T-helper 2 cell (primary cell): Measurements from ENCODE around the gene FMOD.
A peak's percentile ranks its signal among the peaks of the same experiment; 100 is the strongest.

Experiments used
- DNase-seq, 5 experiments: peaks; one replicate each; pipeline versions ENCODE4 v3.0.0 to v3.0.0-alpha.2; 2012 to 2022

The FMOD gene

DNA sequence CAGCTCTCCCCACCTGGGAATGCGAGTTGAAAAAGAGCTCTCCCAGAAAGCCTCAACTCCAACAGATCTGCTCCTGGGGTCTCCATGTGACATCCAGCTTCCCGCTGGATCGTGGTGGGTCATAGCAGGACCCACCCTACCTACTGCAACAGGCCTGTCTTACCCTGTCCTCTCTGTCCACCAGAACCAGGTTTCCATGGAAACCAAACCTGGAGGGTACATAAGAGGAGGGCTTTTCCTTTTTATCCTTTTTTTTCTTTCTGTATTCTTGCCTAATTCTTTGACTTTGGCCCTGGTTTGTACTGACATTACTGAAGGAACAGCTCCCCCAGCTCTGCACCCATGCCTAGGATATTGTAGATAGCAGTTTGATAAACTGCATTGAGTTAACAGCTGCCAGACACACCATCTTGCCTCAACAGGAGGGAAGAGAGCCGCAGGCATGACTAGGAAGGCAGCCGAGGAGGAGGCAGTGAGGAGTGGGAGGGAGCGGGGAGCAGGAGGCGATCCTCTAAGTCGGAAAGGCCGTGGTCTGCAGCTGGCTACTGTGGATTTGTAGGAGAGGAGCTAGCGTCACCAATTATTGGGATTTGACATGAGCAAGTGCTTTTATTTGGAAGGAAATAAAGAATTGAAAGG, 9.7 kb upstream of the FMOD start:
- no peak for DNase-seq

DNA sequence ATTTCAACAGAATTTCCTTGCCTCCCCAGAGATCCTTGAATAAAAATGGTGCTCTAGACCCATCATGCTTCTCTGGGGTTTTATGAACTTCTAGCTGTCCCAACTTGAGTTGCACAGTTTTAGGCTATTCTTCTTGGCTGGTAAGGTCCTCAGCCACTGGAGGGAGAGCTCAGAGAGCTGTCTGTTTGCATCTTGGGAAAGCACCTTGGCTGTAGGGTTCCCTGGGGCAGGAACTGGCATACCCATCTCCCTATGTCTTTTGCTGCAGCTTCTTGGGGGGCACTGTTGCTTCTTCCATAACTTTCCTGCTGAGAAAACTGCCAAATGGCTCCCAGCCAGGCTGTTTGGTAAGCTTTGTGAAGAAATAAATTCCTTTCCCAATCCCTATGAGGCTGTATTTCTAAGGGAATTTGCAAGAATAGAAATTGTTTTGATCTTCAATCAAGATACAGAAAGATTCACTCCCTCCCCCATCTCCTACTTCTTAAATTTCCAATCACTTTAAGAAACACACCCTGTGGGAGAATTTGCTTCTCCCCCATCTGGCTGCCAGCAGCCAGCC, 8.2 kb upstream of the FMOD start:
- no peak for DNase-seq

DNA sequence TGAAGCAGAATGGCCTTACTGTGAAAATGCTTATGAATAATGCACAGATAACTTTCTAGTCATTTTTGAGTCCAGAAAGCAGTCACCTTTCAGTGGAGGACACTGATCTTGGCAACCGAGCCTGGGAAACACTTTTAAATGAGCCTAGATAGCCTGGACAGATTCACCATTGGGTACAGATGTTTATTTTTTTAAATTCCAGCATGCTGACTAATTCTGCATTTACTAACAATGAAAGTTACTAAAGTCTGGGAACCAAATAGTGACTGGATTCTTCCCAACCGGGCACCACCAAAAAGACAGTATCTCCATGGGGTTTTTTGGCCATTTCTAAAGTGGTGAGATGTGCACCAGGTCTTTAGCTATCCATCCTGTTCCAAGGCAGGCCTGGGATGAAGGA, 3.3 kb upstream of the FMOD start:
- DNase-seq = no peak

DNA sequence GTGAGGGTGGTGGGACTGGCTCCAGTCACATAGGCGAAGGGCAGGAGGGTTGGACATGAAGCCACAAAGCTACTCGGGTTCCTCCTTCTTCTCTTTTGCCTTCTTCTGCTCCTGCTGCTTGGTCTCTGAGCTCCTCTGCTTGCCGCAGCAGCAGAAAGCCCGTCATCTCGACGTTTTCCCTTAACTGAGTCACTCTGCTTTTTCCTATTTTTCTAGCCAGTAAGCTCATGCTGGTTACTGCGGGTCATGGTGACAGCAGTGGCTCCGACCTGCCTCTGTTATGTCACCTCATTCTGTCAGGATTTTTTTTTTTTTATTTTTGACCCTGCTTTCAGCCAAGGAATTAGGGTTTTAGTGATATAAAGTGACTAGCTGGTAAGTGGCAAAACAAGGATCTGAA, 2.6 kb upstream of the FMOD start:
- DNase-seq = no peak

DNA sequence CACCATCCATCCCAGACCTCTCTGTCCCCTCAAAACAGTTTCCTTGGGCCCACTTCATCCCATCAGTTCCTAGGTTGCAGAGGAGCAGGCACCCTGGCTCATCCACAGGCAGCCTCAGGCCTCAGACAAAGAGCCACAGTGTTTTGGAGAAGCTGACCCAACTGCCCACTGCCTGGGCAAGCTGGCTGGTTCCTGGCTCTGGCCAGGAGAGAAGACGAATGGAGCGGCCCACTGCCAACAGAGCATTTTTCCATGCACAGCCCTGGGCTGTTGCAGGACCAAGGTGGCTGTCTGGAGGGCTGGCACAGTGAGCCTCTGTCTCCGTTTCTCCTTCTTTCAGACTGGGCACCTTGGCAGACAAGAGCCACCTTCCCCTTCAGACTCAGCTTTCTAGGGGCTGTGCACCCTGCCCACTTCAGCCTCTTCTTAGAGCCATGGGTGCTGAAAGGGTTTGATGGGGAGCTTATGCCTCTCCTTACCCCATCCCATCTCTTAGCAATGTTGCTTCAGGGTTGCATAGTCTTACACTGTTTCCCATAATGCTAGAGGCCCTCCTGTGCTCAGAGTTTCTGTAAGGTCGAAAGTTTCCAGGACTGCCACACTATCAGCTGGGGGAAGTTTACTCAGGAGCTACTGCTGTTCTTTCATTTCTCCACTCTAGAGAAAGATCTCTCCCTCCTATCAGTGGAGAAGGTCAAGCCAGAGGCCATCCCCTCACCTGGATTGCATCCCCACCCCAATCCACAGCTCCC, 973 bp downstream of the FMOD start:
- no peak for DNase-seq

DNA sequence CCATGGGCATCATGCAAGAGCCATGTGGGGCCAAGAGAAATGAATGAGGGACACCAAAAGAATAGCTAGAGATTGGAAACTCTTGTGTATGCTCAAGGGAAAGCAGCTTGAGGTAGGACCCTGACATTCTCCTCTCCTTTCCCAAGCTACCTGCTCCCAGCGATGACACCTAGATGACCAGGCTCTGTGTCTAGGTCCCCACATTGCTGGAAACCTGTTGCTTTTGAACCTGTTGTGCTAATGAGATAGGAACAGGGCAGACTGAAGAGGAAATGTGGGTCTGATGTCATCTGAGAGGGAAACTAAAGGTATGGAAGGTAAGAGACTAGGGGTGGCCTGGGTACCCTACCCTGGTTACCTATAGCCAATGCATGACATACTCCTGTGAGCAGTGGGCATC, 1.8 kb downstream of the FMOD start:
- no peak for DNase-seq

DNA sequence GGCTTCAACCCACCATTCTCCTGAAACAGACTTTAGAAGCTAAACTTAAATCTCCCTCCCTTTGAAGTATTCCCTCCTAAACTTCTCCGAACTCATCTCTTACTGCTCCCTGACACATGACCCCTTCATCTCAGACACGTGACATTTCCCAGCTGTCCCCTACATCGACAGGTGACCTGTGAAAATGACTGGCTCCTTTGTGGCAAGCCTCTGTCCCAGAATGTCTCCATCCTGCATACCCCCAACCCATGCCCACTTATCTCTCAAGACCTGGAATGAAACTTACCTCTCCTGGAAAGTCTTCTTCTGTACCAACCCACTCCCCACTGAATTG, 4.2 kb downstream of the FMOD start:
- no peak for DNase-seq

DNA sequence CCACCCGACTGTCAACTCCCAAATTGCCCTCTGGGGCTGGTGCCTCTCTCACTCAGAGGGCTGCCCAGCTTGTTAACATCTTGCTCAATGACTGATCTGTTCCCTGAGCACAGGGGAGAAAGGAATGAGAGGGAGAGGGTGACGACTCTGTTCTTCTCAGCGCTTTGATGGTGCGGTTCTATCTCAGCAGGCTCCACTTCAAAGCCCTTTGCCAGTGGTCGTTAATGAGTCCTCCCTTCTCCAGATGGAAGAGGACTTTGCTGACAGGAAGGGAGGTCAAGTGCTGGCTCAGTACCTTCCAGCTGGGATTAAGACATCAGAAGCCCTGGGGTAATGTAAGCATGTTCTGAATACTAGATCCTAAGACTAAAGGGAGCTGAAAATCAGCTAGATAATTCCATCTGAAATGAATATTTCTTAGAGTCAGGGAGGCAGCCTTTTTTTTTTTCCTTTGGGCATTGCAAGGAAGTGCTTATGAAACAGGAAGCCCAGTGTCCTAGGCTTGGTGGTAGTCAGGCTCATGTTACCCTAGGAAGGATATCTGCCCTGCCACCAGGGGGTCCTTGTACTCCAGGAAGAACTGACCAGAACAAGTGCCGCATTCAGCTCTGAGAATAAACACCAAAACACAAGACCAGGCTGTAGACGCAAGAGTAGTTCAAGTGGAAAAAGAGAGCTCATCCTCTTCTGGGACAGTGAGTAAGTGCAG, 4.7 kb downstream of the FMOD start:
- DNase-seq = no peak

DNA sequence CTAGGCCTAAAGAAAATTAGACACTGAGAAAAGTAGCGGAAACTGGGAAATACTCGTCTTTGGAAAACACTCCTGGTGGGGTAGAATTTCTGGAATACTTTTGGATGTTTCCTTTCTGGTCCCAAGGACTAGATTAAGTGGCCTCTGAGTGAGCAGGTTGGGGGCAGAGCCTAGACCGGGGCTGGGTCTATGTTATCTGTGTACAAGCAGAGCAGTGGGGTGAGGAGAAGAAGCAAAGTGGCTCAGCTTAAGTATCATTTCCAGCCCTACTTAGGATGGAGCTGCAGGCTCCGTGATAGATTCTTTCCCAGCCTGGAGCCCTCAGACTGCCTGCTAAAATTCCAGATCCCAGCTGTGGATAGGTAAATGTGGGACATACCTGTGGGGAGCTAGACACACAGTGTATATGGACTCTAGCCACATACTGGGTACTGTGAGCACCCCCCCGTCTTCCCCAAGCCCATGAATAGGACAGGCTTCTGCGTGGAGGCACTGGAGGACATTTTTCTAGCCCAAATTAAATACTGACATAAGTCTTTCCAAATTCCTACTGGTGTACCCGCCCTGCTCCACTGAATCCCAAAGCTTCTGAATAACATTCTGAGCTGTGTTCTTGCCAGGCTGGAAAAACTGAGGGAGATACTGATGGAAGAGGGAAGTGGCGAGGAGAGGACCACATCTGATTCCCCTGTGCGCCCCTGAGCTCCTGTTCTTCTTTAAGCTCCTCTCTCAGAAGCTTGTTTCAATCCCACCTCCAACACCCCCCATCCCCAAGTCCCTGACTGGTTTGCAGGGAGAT, 6.8 kb downstream of the FMOD start:
- no peak for DNase-seq

DNA sequence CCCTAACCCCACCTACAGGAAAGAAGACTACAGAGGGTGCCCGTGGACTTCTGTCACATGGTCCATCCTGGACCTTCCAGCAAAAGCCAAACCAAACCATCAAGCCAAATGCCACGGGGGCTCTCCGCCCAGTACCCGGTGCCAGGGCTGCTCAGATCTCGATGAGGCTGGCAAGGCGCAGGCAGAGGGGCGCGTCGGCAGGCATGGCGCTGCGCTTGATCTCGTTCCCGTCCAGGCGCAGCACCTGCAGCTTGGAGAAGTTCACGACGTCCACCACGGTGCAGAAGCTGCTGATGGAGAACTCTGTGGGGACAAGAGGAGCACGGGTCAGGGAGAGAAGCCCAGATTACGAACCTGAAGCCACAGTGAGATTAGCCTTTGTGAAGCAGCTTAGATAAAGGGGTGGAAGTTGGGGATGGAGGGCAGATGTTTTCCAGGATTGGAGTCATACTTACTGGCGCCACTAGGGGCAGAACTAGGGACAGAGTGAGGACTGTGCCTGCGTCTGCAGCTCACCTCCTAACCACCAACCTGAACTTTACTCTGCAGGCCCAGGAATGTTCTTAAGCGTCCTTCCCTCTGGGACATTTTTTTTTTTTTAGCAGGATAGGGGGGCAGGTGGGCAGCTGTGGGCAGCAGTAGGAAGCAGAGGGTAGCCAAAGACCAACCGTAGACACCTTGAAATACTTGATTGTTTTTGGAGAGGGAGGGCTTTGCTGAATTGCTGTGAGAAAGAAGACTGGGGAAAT, 8.6 kb downstream of the FMOD start:
- DNase-seq = peak in 3 of 5 experiments; percentile 29 to 40 (median 33)

DNA sequence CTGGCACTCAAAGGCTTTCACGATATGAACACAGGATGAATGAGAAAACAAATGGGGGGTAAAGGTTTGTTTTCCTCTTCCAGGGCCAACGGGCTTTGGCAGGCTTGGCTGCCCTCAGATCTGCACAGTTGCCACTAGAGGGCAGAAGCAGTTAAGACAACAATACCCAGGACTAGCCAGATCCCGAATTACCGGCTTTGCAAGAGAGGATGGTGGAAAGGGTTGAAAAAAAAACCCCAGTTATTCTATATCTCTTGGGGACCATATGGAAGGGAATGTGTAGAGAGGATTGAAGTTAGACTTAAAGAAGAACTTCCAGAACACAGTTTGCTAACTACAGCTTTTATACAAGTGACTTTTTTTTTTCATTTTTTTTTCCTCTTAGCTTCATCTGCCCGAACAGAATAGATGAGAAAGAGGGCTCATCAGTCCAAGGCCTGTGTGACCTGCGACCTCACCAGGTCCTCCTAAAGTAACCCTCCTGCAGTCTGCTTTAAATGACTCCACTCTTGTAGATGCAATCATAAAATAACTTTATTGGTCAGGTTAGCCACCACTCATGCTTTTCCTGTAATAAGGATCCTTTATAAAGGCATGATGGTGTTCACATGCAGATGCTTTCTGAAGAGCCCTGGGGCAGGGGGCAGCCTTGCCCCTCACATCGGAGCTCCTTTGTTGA, 10.7 kb downstream of the FMOD start:
- DNase-seq = peak in 4 of 5 experiments; percentile 29 to 70 (median 48)

DNA sequence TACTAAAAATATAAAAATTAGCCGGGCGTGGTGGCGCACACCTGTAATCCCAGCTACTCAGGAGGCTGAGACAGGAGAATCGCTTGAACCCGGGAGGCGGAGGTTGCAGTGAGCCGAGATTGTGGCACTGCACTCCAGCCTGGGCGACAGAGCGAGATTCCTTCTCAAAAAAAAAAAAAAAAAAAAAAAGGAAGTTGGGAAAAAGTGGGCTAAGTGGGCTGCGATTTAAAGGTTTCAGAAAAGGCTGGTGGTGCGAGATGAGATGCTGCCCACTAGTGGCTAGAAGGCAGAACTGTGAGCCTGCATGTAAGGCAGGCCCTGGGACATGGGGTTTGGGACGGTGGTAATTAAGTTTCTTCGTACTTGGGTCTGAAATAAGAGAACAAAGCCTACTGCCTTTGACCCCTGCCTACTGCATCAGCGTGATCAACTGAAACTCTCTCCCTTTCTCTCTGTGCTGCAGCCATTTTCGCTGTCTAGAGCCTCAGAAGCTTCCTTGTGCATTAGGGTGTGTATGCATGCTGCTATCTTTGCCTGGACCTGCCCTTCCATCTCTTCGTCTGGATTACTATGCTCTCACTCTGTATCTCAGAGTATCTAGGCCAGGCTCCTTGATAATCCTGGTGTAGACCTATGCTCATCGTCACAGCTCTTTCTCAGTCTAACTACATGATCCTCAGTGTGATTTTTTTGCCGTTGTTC, 12.4 kb downstream of the FMOD start:
- DNase-seq = peak in 4 of 5 experiments; percentile 28 to 68 (median 47)

DNA sequence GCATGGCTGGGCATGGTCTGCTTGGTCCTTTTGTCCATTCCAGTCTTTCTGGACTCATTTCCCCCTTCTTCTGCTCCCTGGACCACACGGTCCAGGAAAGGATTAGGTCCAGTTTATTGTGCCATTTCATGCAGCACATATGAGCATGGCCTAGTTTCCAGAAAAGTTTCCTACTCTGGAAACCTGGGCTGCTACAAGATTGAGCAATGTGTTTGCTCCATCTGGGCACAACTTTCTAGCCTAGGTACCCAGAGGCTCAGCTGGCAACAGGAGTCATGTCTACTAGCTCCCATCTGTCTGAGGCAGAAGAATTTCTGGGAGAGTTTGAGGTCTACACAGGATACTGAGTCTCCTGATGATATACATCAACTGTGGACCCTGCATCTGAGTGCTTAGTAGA, 14.8 kb downstream of the FMOD start:
- DNase-seq = no peak

DNA sequence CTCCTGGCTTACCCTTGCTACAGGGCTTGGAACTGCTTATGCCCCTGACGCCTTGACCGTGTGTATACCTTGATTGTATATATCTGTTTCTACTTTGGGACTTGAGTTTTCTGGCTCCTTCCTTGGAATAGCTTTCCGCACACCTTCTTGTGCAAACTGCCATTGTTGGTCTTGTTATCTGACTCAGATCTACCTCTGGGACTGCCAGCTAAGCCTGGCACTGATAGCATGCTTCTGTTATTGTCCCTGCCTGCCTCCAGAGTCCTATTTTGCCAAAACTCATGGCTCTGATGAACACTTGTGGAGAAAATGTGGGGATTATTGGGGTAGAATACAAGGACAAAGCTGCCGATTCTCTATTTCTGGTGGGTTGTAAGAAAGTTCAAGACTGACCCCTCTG, 15.4 kb downstream of the FMOD start:
- DNase-seq = no peak

DNA sequence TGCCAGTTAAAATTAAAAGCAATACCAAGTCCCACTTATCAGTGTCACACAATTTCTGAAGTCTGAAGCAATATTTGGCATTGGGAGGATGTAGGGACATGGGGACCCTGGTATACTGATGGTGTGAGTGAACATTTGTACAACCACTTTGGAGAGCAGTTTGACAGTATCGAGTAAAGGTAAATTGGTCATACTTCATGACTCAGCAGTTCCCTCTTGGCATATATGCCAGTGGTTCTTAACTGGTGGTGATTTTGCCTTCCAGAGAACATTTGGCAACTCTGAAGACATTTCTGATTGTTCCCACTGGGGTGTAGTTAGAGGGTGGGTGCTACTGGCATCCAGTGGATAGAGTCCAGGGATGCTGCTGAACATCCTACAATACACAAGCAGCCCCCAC, 19.7 kb downstream of the FMOD start:
- no peak for DNase-seq

DNA sequence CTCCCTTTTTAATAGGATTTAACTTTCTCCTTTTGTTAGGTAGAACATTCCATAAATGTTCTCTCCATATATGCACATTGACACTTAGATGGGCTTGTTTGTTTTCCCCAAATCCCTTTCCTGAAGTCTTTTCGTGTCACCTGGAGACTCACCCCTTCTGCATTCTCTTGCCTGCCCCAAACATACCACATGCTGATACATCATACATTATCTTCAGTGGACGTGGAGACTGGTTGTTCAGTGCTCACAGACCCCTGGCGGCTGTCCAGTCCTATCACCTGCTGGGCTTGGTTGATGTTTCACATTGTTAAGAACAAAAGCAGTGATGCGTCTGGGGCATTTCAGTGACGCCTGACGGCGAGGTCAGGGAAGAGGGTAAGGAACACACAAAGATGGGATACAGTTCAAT, 22.2 kb downstream of the FMOD start:
- DNase-seq = no peak

DNA sequence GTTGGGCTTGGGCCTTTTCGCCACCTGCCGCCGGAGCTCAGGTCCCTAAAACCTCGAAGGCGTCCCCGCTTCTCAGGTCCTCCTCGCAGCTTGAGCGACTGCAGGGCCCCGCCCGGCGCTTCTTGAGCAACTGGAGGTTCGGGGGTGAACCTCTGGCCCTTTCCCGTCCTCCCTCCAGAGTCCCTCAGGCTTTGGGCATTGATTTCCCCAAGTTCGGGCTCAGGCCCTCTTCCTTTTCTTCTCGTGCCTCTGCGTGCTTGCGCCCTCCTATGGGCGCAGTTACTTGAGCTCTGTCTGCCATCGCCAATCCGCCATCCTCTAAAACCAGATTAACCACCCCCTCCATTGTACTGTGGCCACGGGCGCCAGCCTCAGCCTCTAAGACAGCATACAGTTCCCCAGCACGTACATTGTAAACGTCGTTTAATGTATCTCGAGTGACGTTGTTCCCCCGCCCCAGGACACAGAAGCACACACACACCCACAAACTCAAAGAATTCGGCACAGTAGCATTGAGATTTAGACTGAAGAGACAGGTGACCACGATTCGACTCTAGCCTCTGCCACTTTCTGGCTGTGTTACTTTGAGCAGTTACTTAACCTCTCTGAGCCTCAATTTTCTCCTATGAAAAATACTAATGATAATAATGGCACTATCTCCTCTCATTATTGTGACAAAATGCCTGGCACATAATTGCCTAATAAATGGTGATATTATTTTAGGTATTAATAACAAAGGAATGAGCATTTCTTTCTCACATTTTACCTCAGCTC, 23.1 kb downstream of the FMOD start:
- peak; percentile 33 to 95 (median 74) for DNase-seq

DNA sequence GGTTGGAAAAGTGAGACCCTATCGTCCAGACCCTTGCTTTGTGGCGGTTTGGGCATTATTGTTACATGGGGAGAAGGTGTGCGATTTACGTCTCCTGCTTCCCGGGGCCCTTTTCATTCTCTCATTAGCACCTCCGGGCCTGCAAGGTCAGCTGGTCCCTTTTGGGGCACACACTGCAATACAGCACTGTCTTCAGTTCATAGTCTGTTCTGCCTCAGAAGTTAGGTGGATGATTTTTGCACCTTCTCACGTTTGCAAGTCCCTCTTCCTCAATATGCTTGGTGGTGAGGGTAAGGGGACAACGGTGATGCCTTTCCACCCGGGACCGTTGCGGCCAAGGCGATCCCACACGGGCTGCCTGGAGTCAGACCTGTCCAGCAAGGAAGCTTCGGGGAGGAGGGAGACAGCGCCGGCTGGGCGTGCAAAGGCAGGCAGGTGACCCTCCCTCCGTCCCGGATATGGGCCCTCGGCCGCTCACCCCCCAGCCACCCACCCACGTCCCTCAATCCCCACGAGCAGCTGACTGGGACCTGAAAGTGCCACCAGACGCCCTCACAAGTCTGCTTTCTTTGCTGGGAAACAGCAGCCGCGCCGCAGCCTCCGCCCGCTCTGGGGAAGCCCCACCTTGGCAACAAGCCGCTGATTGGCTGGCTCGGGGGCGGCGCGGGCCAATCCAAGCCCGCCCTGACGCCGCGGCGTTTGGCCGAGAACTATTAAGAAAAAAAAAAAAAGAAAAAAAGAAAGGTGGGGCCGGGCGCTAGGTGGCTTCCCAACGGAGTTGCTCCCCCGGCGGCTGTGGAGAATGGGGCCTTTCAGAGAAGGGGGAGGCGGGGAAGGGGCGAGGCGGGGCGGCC, 23.9 kb downstream of the FMOD start:
- DNase-seq = peak; percentile 89 to 97 (median 94)
